ENCODE results near the gene CHCT1. TPM values are rescaled to one million over a fixed set of nuclear protein-coding genes. Genes with fewer than 3 reads are reported as not detected.

The CHCT1 gene
- total and polyA plus RNA-seq, 2 donors (not counting 3 experiments of a cell fraction or from before 2014, with no cell fraction given) = not detected

- dilution Hi-C loops (cut with MboI; ENCODE audit: extremely low pct_ligation_motif_present, low sequenced_read_pairs) = no loop called here
- no peaks in the 10 kb centered on the region for H3K4me1 ChIP-seq (ENCODE audit: control insufficient read depth, extremely low read depth, insufficient read depth, low read length)
- no peaks in the 10 kb centered on the region for H3K36me3 ChIP-seq (ENCODE audit: control insufficient read depth in 2 of 2, extremely low read depth in 1 of 2, insufficient read depth in 2 of 2, low read length in 2 of 2)
- no TSS peak for BruUV-seq (replicated peaks)
- FAIRE-seq = no peak
- H3K4me3 ChIP-seq (replicated peaks in 1 of 3; ENCODE audit: insufficient read depth in 1 of 3, low read depth in 1 of 3, low read length in 3 of 3) = no peak overlapping the region
- H3K27me3 ChIP-seq (ENCODE audit: control insufficient read depth in 2 of 2, insufficient read depth in 2 of 2, low read length in 2 of 2) = no peaks in the 10 kb centered on the region
- DNase-seq (ENCODE audit: low read depth, low spot score) = no peak
- no peaks in the 10 kb centered on the region for H3K9me3 ChIP-seq (replicated peaks; ENCODE audit: control insufficient read depth, insufficient read depth, low read length)
- CTCF ChIA-PET = no interaction called here
- no peaks in the 10 kb centered on the region for H3K9me1 ChIP-seq (replicated peaks; ENCODE audit: control insufficient read depth, extremely low read depth, insufficient read depth, low read length)
- H4K20me1 ChIP-seq (replicated peaks; ENCODE audit: control insufficient read depth, extremely low read depth, insufficient read depth, low read length) = no peaks in the 10 kb centered on the region
- H2AFZ ChIP-seq (ENCODE audit: low read depth, low read length) = no peak overlapping the region
- POLR2A ChIA-PET = no interaction called here
- no peak overlapping the region for H3K9ac ChIP-seq (replicated peaks; ENCODE audit: extremely low read depth, insufficient read depth, low read length)
- no peak for TF ChIP-seq EZH2 (IDR thresholded peaks at IDR 0.05; ENCODE audit: borderline replicate concordance, low read depth, low read length, severe bottlenecking)
- TF ChIP-seq GATA2 (IDR thresholded peaks at IDR 0.05; ENCODE audit: insufficient read depth, insufficient read length, low read depth, low read length) = no peak
- TF ChIP-seq POLR2A (IDR thresholded peaks at IDR 0.05; ENCODE audit: low read depth, low read length) = no peak
- TF ChIP-seq MYC (IDR thresholded peaks at IDR 0.05; ENCODE audit: low read depth, low read length) = no peak
- TF ChIP-seq FOS (IDR thresholded peaks at IDR 0.05; ENCODE audit: borderline replicate concordance, insufficient read depth, low read length) = no peak
- TF ChIP-seq MAX (IDR thresholded peaks at IDR 0.05; ENCODE audit: insufficient read depth, insufficient read length) = no peak
- TF ChIP-seq CTCF (IDR thresholded peaks at IDR 0.05; ENCODE audit: extremely low read depth in 1 of 2, insufficient read depth in 1 of 2, low read depth in 1 of 2, low read length in 2 of 2) = no peak
- TF ChIP-seq JUN (IDR thresholded peaks at IDR 0.05; ENCODE audit: borderline replicate concordance, insufficient read depth, insufficient read length, low read depth) = no peak
- TF ChIP-seq POLR2AphosphoS5 (IDR thresholded peaks at IDR 0.05; ENCODE audit: insufficient read depth, low read depth, low read length) = no peak
- H3K4me2 ChIP-seq (ENCODE audit: insufficient read depth, low read length) = no peak overlapping the region
- H3K79me2 ChIP-seq (ENCODE audit: control insufficient read depth, insufficient read depth, low read length) = no peaks in the 10 kb centered on the region
- intact Hi-C loops (cut with micrococcal nuclease) = no loop called here
- no peak overlapping the region for H3K27ac ChIP-seq (ENCODE audit: insufficient read depth, low read depth, low read length)
These were observed 18.8 kb upstream of the CHCT1 start for GRCh38 chr17:60403523-60403810.
